Forelimb muscle (tissue), 1 donor: ENCODE data around the gene SLC30A1. TPM values are rescaled to one million over a fixed set of nuclear protein-coding genes. Genes with fewer than 3 reads are reported as not detected.
"Not testable (repeated sequence)": the region's sequence is repeated elsewhere in the genome, so short reads cannot be mapped to it uniquely, and the experiment has no call there.

Source experiments
- DNase-seq: peaks from one replicate; pipeline ENCODE4 v3.0.0-alpha.2; 2013; ENCODE audit warnings: low read depth
- polyA plus RNA-seq: library from polyadenylated mRNA; unstranded; fragments of 120-200 nt; gene quantifications from one replicate; pipeline ENCODE4 v1.2.1, GENCODE V29; 2013; ENCODE audit not compliant: insufficient read length

SLC30A1 gene
- polyA plus RNA-seq, 1 donor: 8.6 TPM

- no peak for DNase-seq
Observed at GRCh38 chr1:211548321-211549091, 30.5 kb downstream of the SLC30A1 start.

- DNase-seq: no peak
Observed at GRCh38 chr1:211547710-211548109, 31.3 kb downstream of the SLC30A1 start.

- DNase-seq: no peak
Observed at GRCh38 chr1:211546543-211546942, 32.4 kb downstream of the SLC30A1 start.

GRCh38 chr1:211543025-211543424 is 35.9 kb downstream of the SLC30A1 start:
- DNase-seq: no peak

GRCh38 chr1:211541720-211542477 is 37.1 kb downstream of the SLC30A1 start:
- DNase-seq: peak; percentile 56

- no peak for DNase-seq
Observed at GRCh38 chr1:211541278-211541677, 37.7 kb downstream of the SLC30A1 start.

GRCh38 chr1:211540824-211541223 is 38.1 kb downstream of the SLC30A1 start:
- DNase-seq: not testable (repeated sequence)

GRCh38 chr1:211538287-211538686 is 40.7 kb downstream of the SLC30A1 start:
- no peak for DNase-seq

GRCh38 chr1:211537253-211537652 is 41.7 kb downstream of the SLC30A1 start:
- no peak for DNase-seq

- DNase-seq: no peak
Observed at GRCh38 chr1:211536606-211537005, 42.4 kb downstream of the SLC30A1 start.

- no peak for DNase-seq
Observed at GRCh38 chr1:211535346-211535745, 43.6 kb downstream of the SLC30A1 start.

GRCh38 chr1:211534545-211535291 is 44.2 kb downstream of the SLC30A1 start:
- no peak for DNase-seq

- no peak for DNase-seq
Observed at GRCh38 chr1:211532088-211532444, 46.9 kb downstream of the SLC30A1 start.

GRCh38 chr1:211531194-211532087 is 47.5 kb downstream of the SLC30A1 start:
- DNase-seq: no peak

- no peak for DNase-seq
Observed at GRCh38 chr1:211530102-211530501, 48.9 kb downstream of the SLC30A1 start.

GRCh38 chr1:211529453-211529852 is 49.5 kb downstream of the SLC30A1 start:
- no peak for DNase-seq

GRCh38 chr1:211529011-211529410 is 50.0 kb downstream of the SLC30A1 start:
- no peak for DNase-seq

GRCh38 chr1:211527888-211528287 is 51.1 kb downstream of the SLC30A1 start:
- no peak for DNase-seq

- DNase-seq: no peak
Observed at GRCh38 chr1:211527006-211527405, 52.0 kb downstream of the SLC30A1 start.

GRCh38 chr1:211526101-211526500 is 52.9 kb downstream of the SLC30A1 start:
- DNase-seq: no peak

GRCh38 chr1:211525101-211525676 is 53.8 kb downstream of the SLC30A1 start:
- no peak for DNase-seq
